Activated CD8-positive, alpha-beta memory T cell treated with anti-CD3 and anti-CD28 coated beads for 4 hours (primary cell): Measurements from ENCODE around the gene SLC37A1.

Experiments used
- DNase-seq, 2 donors: peaks; one replicate each; pipeline ENCODE4 v3.0.0-alpha.2; 2020; ENCODE audit warnings: low read depth in 2 of 2

The SLC37A1 gene

GRCh38 chr21:42545317-42545716 is 31.7 kb downstream of the SLC37A1 start:
- DNase-seq: no peak

GRCh38 chr21:42545745-42546144 is 32.1 kb downstream of the SLC37A1 start:
- DNase-seq: no peak

- no peak for DNase-seq
These were observed 32.8 kb downstream of the SLC37A1 start for GRCh38 chr21:42546433-42546832.

GRCh38 chr21:42547001-42547905 is 33.6 kb downstream of the SLC37A1 start:
- no peak for DNase-seq

- no peak for DNase-seq
These were observed 34.3 kb downstream of the SLC37A1 start for GRCh38 chr21:42547906-42548365.

- DNase-seq: no peak
These were observed 35.2 kb downstream of the SLC37A1 start for GRCh38 chr21:42548687-42549406.

- no peak for DNase-seq
These were observed 37.2 kb downstream of the SLC37A1 start for GRCh38 chr21:42550817-42551216.

GRCh38 chr21:42552407-42553336 is 39.0 kb downstream of the SLC37A1 start:
- no peak for DNase-seq

- DNase-seq: no peak
These were observed 39.8 kb downstream of the SLC37A1 start for GRCh38 chr21:42553435-42553834.

- no peak for DNase-seq
These were observed 40.8 kb downstream of the SLC37A1 start for GRCh38 chr21:42554251-42554961.

GRCh38 chr21:42555756-42556438 is 42.2 kb downstream of the SLC37A1 start:
- DNase-seq: no peak

- no peak for DNase-seq
These were observed 42.8 kb downstream of the SLC37A1 start for GRCh38 chr21:42556476-42556875.

GRCh38 chr21:42556960-42557359 is 43.3 kb downstream of the SLC37A1 start:
- DNase-seq: no peak

GRCh38 chr21:42557420-42557819 is 43.8 kb downstream of the SLC37A1 start:
- no peak for DNase-seq

GRCh38 chr21:42558368-42558767 is 44.7 kb downstream of the SLC37A1 start:
- DNase-seq: no peak

- DNase-seq: no peak
These were observed 45.2 kb downstream of the SLC37A1 start for GRCh38 chr21:42558846-42559245.

- no peak for DNase-seq
These were observed 45.7 kb downstream of the SLC37A1 start for GRCh38 chr21:42559326-42559725.

GRCh38 chr21:42560517-42561179 is 47.0 kb downstream of the SLC37A1 start:
- DNase-seq: no peak

- DNase-seq: no peak
These were observed 48.4 kb downstream of the SLC37A1 start for GRCh38 chr21:42561762-42562650.
